ENCODE measurements around the gene UROD.
"Not testable (repeated sequence)": the region's sequence is repeated elsewhere in the genome, so short reads cannot be mapped to it uniquely, and the experiment has no call there.

The UROD gene

GRCh38 chr1:45011837-45012638 lies at the start of gene UROD:
TSS of gene UROD (plus strand) at chr1:45012254. CDS start at chr1:45012266, 12 bp downstream.
- peak; percentile 82 for DNase-seq

- DNase-seq = no peak
Measured at GRCh38 chr1:44962729-44963128, 49.3 kb upstream of the UROD start.

- DNase-seq = no peak
Measured at GRCh38 chr1:44964396-44964795, 47.7 kb upstream of the UROD start.

- DNase-seq = no peak
Measured at GRCh38 chr1:44970317-44970716, 41.7 kb upstream of the UROD start.

- no peak for DNase-seq
Measured at GRCh38 chr1:44973645-44974044, 38.4 kb upstream of the UROD start.

GRCh38 chr1:44976252-44976651 lies 35.8 kb upstream of the UROD start:
- no peak for DNase-seq

GRCh38 chr1:44977372-44977771 lies 34.7 kb upstream of the UROD start:
- not testable (repeated sequence) for DNase-seq

GRCh38 chr1:44985747-44986359 lies 26.2 kb upstream of the UROD start:
- no peak for DNase-seq

GRCh38 chr1:44988531-44989156 lies 23.4 kb upstream of the UROD start:
- DNase-seq = no peak

- no peak for DNase-seq
Measured at GRCh38 chr1:44994309-44994898, 17.6 kb upstream of the UROD start.

GRCh38 chr1:44995467-44996238 lies 16.4 kb upstream of the UROD start:
- DNase-seq = no peak

GRCh38 chr1:44999232-44999631 lies 12.8 kb upstream of the UROD start:
- no peak for DNase-seq

GRCh38 chr1:45001011-45001481 lies 11.0 kb upstream of the UROD start:
- no peak for DNase-seq

GRCh38 chr1:45001576-45001975 lies 10.5 kb upstream of the UROD start:
- DNase-seq = not testable (repeated sequence)

- no peak for DNase-seq
Measured at GRCh38 chr1:45002650-45003645, 9.1 kb upstream of the UROD start.

GRCh38 chr1:45003741-45004140 lies 8.3 kb upstream of the UROD start:
- DNase-seq = no peak

GRCh38 chr1:45004281-45004920 lies 7.7 kb upstream of the UROD start:
- DNase-seq = no peak

GRCh38 chr1:45005761-45006160 lies 6.3 kb upstream of the UROD start:
- no peak for DNase-seq

- DNase-seq = no peak
Measured at GRCh38 chr1:45007311-45007710, 4.7 kb upstream of the UROD start.

GRCh38 chr1:45008076-45008475 lies 4.0 kb upstream of the UROD start:
- DNase-seq = no peak

- DNase-seq = no peak
Measured at GRCh38 chr1:45008516-45008915, 3.5 kb upstream of the UROD start.

Measured in NCI-H1048 (cell line).